Psoas muscle (tissue), 8 donors: ENCODE measurements around the gene CRISPLD2. TPM values are rescaled to one million over a fixed set of nuclear protein-coding genes. Genes with fewer than 3 reads are reported as not detected.

Source experiments
- ATAC-seq, 4 donors: fragments of 200-7000 bp; cut with Tn5 transposase; one replicate each; pipeline ENCODE4 v1.9.1; 2020; ENCODE audit warnings: moderate library complexity in 3 of 4, mild to moderate bottlenecking in 2 of 4
- DNase-seq, 2 donors: peaks; one replicate each; pipeline ENCODE4 v3.0.0-alpha.2; 2020
- H3K27ac ChIP-seq: fragments of 200-600 bp; one replicate; pipeline ENCODE4 v1.8.0; 2022
- H3K27me3 ChIP-seq, 3 donors: fragments of 200-600 bp in 1 of 3; one replicate each; pipeline versions ENCODE4 v1.6.1 to v1.8.0; 2013 to 2022; ENCODE audit warnings: low read length in 2 of 3, mild to moderate bottlenecking in 2 of 3, moderate library complexity in 1 of 3; ENCODE audit not compliant: insufficient read depth in 3 of 3
- H3K36me3 ChIP-seq, 2 donors: fragments of 200-600 bp in 1 of 2; one replicate each; pipeline versions ENCODE4 v1.6.1 to v1.8.0; 2013 to 2022; ENCODE audit warnings: low read depth in 1 of 2, mild to moderate bottlenecking in 1 of 2, moderate library complexity in 1 of 2; ENCODE audit not compliant: insufficient read depth in 1 of 2
- H3K4me1 ChIP-seq: fragments of 200-600 bp; one replicate; pipeline ENCODE4 v1.8.0; 2022
- H3K4me3 ChIP-seq: fragments of 200-600 bp; one replicate; pipeline ENCODE4 v1.8.0; 2022; ENCODE audit warnings: mild to moderate bottlenecking
- H3K9me3 ChIP-seq: fragments of 200-600 bp; one replicate; pipeline ENCODE4 v1.8.0; 2022
- WGBS, 3 donors: extraction: QIAGEN DNeasy Blood & Tissue Kit; methylation state at CpG; one replicate each; pipeline versions ENCODE4 v1.1.6 to v1.1.7; 2013; 5-methylcytosine and 5-hydroxymethylcytosine counted together
- intact Hi-C, 2 donors: fragments of 100-400 bp; cut with DNase I; formaldehyde crosslinking; loops; one replicate each; pipeline versions ENCODE4 v1.11.0 to v1.14.2; 2022
- polyA plus RNA-seq, 3 donors: library from polyadenylated mRNA; stranded (reverse); fragments of 200-250 nt; gene quantifications; one replicate each; pipeline ENCODE4 v1.2.3, GENCODE V29; 2013
- total RNA-seq, 4 donors: library from RNA; stranded (reverse); fragmentation: NEBNext Ultra II Directional in 2 of 4; extraction: Animal tissue kit (Norgen Biotek cat#: 25700) in 2 of 4; gene quantifications; one replicate each; pipeline versions ENCODE4 v1.2.1 to v1.2.4, GENCODE V29; 2021 to 2023
- TF ChIP-seq, protein P1 (sequence below): fragments of 200-600 bp; IDR thresholded peaks from one replicate; pipeline ENCODE4 v1.8.0; 2022; ENCODE audit warnings: antibody characterized with exemption
- donor health status: healthy with polysubstance abuse.
- donor health status: DM: no; HTN: no; CAD: no; lungs with moderate emphysema.
- donor health status: Bipolar disorder and iron deficiency.
- donor health status: healthy.
- donor health status: DM: yes; HTN: yes; CAD: no.
- donor health status: DM: no; HTN: no; CAD: no.
- donor health status: DM: no; HTN: no; CAD: no.
- donor health status: DM: yes; HTN: yes; CAD: no.

Gene CRISPLD2
- total and polyA plus RNA-seq, 7 donors = 7.1 to 28.6 (median 11.5) TPM

DNA sequence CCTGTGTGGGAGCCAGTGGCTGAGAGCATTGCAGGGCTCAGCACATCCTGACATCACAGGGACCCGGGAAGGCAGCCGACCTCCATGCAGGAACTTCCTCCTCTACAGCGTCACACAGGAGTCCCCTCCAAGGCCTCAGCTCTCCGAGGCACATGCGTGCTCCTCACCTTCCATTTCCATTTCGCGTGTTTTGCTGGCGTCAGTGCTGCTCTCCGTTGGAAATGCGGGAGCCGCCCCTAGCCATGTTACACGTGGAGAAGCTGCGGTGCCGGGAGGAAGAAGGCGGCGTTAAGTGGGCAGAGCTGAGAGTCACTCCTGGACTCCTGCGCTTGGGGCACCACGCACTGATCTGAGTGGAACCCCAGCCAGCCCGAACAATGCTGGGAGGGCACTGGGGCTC, 25.2 kb upstream of the CRISPLD2 start:
- Histone ChIP-seq H3K4me3 (no peak overlapping the region), H3K4me1 (no peaks in the 10 kb centered on the region), H3K9me3 (no peaks in the 10 kb centered on the region), H3K27ac (peak overlapping the region; percentile 67), H3K36me3 (no peaks in the 10 kb centered on the region), H3K27me3 (no peaks in the 10 kb centered on the region)
- ATAC-seq (no peak), DNase-seq (no peak)
- TF ChIP-seq, protein P1, sequence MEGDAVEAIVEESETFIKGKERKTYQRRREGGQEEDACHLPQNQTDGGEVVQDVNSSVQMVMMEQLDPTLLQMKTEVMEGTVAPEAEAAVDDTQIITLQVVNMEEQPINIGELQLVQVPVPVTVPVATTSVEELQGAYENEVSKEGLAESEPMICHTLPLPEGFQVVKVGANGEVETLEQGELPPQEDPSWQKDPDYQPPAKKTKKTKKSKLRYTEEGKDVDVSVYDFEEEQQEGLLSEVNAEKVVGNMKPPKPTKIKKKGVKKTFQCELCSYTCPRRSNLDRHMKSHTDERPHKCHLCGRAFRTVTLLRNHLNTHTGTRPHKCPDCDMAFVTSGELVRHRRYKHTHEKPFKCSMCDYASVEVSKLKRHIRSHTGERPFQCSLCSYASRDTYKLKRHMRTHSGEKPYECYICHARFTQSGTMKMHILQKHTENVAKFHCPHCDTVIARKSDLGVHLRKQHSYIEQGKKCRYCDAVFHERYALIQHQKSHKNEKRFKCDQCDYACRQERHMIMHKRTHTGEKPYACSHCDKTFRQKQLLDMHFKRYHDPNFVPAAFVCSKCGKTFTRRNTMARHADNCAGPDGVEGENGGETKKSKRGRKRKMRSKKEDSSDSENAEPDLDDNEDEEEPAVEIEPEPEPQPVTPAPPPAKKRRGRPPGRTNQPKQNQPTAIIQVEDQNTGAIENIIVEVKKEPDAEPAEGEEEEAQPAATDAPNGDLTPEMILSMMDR = no peak
- 87 to 92% (median 90%) methylated on average over 19 of the region's 19 CpGs for WGBS, 3 donors
- intact Hi-C loops = no loop called here

DNA sequence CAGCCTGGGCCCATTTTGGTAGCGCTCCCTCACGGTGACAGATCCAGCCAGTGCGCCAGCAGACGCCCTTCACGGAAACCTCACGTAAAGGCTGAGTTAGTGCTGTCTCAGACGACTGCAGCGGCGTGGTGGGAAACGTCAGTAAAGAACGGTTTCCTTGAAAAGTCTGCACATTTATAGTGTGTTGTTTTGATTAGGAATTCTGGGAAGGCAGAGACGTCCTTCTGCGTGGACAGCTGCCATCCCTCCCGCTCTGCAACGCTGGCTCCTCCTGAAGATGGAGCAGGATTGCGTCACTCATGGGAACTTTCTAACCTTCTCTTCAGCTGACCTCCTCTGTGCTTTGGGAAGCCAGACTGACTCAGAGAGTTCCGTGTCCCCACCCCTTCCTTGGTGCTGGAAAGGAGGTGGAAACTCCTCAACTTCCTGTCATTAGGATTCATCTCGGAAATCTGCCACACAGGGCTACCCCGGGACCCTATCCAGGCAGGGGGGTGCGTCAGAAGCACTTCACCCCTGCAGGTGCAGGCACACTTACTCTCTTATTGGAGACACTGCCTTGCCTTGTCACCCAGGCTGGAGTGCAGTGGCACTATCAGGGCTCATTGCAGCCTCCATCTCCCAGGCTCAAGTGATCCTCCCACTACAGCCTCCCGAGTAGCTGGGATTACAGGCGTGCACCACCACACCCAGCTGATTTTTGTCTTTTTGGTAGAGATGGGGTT, 24.3 kb upstream of the CRISPLD2 start:
- WGBS, 3 donors = 74 to 79% (median 77%) methylated on average over 22 of the region's 22 CpGs
- intact Hi-C loops = no loop called here
- Histone ChIP-seq H3K4me1 (no peaks in the 10 kb centered on the region), H3K9me3 (no peaks in the 10 kb centered on the region), H3K27ac (peak overlapping the region; percentile 67), H3K4me3 (no peak overlapping the region), H3K36me3 (no peaks in the 10 kb centered on the region), H3K27me3 (no peaks in the 10 kb centered on the region)
- DNase-seq (peak; percentile 83 to 87), ATAC-seq (peak in 3 of 4 donors; percentile 69 to 87 (median 76))
- TF ChIP-seq, protein P1 = no peak

DNA sequence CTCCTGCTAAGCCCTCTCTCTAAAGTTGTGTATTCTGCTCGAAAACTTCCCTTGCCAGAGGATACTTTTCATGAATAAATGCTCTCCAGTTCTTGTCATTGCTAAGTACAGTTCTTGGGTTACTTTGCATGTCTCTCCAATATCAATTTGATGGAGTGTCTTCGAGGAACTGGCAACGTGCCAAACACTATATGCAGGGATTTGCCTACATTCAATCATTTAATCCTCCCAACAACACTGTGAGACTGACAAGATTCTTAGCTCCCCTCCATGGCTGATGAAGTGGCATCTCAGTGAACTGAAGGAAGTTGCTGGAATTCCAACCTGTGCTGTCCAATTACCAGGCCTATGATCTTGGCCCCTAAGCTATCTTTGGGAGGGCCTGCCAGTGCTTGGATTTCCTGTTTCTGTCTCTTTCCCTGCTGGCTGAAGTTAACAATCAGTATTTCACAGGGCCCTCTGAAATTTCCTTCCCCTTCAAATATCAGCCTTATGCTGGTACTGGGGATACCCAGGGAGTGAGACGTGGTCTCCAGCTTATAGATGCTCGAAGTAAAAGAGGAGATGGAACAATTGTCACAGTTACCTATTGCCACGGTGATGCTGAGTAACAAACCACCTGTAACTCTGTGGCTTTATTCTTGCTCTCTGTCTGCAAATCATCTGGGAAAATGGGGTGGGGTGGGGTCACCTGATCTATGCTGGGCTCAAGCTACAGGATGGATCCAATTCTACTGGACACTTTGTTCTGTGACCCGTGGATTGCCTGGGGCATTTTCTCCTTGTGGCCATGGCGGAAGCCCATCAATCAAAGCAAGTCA, 19.4 kb upstream of the CRISPLD2 start:
- 62 to 71% (median 71%) methylated on average over 8 of the region's 8 CpGs for WGBS, 3 donors
- H3K4me3 ChIP-seq = no peak overlapping the region
- TF ChIP-seq, protein P1 = no peak
- ATAC-seq (no peak), DNase-seq (no peak)
- H3K9me3 ChIP-seq = no peaks in the 10 kb centered on the region
- intact Hi-C loops = no loop called here
- H3K36me3 ChIP-seq = no peaks in the 10 kb centered on the region
- no peaks in the 10 kb centered on the region for H3K4me1 ChIP-seq
- no peak overlapping the region for H3K27ac ChIP-seq
- H3K27me3 ChIP-seq = no peaks in the 10 kb centered on the region

DNA sequence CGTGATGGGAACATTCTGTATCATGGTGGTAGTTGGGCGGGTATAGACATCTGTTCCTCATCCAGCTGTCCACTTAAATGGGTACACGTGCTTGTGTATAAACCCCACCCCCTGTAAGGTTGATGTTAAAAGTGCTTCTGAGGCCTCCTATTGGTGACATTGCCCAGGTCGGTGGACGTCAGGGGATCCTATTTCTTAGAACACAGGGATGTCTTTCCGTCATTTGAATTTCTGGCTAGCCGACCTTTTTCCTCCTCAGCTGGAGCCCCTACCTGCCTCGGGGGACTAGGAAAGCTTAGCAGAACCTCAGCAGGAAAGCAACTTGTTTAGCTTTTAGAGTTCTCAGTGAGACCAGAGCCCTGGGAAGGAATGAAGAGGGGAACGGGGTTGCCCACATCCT, 16.6 kb upstream of the CRISPLD2 start:
- Histone ChIP-seq H3K4me1 (no peaks in the 10 kb centered on the region), H3K27ac (no peak overlapping the region), H3K36me3 (no peaks in the 10 kb centered on the region), H3K9me3 (no peaks in the 10 kb centered on the region), H3K27me3 (no peaks in the 10 kb centered on the region), H3K4me3 (no peak overlapping the region)
- intact Hi-C loops = no loop called here
- TF ChIP-seq, protein P1 = no peak
- DNase-seq = no peak
- ATAC-seq = no peak
- 78 to 81% (median 79%) methylated on average over 9 of the region's 9 CpGs for WGBS, 3 donors
